HG02759 (cell line): ENCODE data around the gene CCDC85B.
A peak's percentile ranks its signal among the peaks of the same experiment; 100 is the strongest.
"Not testable (repeated sequence)": the region's sequence is repeated elsewhere in the genome, so short reads cannot be mapped to it uniquely, and the experiment has no call there.

Experiments
- ATAC-seq: cut with Tn5 transposase; IDR thresholded peaks from one replicate; pipeline ENCODE4 v1.9.1; 2021; ENCODE audit warnings: mild to moderate bottlenecking, moderate library complexity; ENCODE audit not compliant: unreplicated experiment

The CCDC85B gene

GRCh38 chr11:65890324-65891218 lies at the start of gene CCDC85B:
Gene CCDC85B, plus strand, starts transcription at chr11:65890673. Its CDS starts 111 bp downstream, at chr11:65890784.
- ATAC-seq: peak; percentile 59

DNA sequence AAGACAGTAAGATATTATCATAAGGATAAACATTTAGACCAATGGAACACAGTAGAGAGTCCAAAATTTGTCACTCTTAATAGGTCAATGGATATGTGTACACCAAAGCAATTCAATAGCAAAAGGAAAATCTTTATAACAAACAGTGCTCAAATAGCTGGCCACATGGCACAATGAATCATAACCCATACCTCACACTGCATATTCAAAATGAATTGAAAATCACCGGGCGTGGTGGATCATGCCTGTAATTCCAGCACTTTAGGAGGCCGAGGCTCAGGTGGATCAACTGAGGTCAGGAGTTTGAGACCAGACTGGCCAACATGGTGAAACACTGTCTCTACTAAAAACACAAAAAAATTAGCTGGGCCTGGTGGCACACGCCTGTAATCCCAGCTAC lies 48.3 kb upstream of the CCDC85B start:
- ATAC-seq: no peak

DNA sequence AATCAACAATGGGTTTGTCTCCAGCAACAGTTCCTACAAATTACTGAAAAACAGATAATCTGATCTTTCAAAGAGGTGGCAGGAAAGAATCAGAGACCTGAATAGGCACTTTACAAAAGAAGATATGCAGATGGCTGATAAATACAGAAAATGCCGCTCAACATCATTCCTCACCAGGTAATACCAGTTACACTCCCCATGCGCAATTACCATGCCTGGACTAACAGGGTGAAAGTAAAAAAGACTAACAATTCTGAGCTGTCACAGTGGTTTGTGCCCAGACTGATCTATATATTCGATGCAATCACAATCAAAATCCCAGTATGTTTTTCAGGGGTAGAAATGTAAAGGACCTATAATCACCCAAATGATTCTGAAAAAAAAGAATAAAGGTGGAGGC lies 46.7 kb upstream of the CCDC85B start:
- no peak for ATAC-seq

DNA sequence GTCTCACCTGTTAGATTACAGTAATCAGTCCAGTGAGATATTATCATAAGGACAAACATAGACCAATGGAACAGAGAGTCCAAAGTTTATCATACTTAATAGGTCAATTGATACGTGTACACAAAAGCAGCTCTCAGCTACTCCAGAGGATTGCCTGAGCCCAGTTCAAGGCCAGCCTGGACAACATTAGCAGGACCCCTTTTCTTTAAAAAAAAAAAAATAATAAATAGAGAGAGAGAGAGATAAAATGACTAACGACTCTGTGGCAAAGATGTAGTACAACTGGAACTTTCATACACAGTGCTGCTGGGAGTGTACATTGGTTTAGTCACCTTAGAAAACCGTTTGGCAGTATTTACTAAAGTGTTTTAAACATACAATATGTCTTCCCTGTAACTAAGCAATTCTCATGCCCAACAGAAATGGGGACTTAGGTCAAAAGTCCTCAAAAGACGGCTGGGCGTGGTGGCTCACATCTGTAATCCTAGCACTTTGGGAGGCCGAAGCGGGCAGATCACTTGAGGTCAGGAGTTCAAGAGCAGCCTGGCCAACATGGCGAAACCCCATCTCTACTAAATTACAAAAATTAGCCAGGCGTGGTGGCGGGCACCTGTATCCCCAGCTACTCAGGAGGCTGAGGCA lies 46.1 kb upstream of the CCDC85B start:
- ATAC-seq: no peak

DNA sequence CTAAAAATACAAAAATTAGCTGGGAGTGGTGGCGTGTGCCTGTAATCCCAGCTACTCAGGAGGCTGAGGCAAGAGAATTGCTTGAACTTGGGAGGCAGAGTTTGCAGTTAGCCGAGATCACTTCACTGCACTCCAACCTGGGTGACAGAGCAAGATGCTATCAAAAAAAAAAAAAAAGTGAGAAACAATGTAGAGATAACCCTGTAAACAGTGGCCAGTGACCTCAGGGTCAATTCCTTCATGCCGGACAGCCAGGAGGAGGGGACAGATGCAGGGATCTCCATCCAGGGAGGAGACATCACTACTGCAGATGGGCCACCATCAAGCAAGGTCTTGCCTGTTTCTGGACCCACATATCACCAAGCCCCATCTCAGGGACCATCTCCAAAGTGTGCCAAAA lies 42.7 kb upstream of the CCDC85B start:
- no peak for ATAC-seq

- not testable (repeated sequence) for ATAC-seq
Measured at GRCh38 chr11:65848693-65849092, 41.8 kb upstream of the CCDC85B start.

DNA sequence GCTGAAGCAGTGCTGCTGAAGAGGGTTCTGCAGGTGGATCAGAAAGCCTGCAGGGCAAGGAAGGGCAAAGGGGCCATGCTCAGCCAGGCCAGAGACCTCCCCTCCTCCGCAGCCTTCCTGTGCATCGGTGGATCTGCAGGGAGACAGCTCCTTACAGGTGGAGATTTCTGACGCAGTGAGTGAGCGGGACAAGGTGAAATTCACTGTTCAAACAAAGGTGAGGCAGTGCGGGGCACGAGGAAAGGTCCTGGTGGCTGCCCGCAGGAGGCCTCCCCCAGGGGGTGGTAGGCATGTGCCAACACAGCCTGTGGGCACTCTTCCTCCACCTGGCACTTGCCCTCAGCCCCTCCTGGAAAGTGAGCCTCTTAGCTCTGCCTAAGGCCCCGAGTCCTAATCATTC lies 41.1 kb upstream of the CCDC85B start:
- ATAC-seq: no peak

GRCh38 chr11:65849771-65850216 lies 40.7 kb upstream of the CCDC85B start:
- ATAC-seq: no peak

- no peak for ATAC-seq
Measured at GRCh38 chr11:65850217-65851082, 40.0 kb upstream of the CCDC85B start.

DNA sequence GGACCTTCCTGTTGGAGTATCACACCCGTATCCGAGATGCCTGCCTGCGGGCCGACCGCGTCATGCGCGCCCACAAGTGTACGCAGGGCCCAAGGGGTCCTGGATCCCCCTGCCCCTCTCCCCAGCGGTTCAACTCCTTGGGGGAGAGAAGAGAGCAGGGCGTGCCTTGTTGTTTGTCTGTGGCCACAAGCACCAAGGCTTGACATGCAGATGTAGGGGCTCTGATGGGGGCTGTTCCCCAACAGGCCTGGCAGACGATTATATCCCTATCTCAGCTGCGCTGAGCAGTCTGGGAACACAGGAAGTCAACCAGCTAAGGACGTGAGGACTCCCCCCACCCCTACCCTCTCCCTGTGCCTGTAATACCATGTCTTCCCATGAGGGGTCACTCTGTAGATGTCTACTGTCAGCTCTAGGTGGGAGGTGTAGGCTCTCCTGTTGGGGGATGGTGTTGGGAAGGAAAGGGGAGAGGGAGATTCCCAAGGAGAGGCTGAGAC lies 39.3 kb upstream of the CCDC85B start:
- ATAC-seq: no peak

- no peak for ATAC-seq
Measured at GRCh38 chr11:65851811-65852507, 38.5 kb upstream of the CCDC85B start.

DNA sequence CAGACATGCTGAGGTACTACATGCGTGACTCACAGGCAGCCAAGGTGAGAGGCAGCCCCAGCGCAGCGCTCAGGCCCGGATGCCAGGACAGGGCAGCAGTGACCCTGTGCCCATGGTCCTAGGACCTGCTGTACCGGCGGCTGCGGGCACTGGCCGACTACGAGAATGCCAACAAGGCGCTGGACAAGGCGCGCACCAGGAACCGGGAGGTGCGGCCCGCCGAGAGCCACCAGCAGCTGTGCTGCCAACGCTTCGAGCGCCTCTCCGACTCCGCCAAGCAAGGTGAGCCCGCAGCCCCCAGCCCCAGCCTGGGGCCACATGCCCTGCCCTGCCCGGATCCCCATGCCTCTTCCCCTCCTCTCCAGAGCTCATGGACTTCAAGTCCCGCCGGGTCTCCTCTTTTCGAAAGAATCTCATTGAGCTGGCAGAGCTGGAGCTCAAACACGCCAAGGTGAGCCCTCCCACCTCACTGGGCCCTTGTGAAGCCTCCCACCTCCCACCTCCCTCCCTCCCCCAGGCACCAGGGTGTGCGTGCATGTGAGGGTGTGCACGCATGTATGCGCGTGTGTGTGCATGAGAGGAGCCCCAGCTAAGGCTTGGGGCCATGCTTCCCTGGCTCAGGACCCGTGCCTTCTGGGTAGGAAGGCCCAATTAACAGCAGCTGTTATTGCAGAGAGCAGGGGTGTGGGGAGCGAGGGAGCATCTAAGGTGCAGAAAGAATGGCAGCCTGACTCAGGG lies 37.8 kb upstream of the CCDC85B start:
- no peak for ATAC-seq

GRCh38 chr11:65853246-65853979 lies 37.1 kb upstream of the CCDC85B start:
- no peak for ATAC-seq

- no peak for ATAC-seq
Measured at GRCh38 chr11:65854161-65854592, 36.3 kb upstream of the CCDC85B start.

- ATAC-seq: no peak
Measured at GRCh38 chr11:65854852-65855837, 35.3 kb upstream of the CCDC85B start.

GRCh38 chr11:65855927-65856363 lies 34.5 kb upstream of the CCDC85B start:
- ATAC-seq: no peak

GRCh38 chr11:65856689-65857499 lies 33.6 kb upstream of the CCDC85B start:
- peak; percentile 36 for ATAC-seq
